GM12872 (cell line): ENCODE measurements around the gene PRIMA1.

Experiments
- CTCF ChIP-seq: IDR thresholded peaks from 3 replicates; pipeline ENCODE4 v1.5.1; 2011; ENCODE audit warnings: low read depth, mild to moderate bottlenecking, low read length, moderate library complexity; ENCODE audit not compliant: insufficient read depth

Gene PRIMA1

GRCh38 chr14:93793555-93794324, 5.5 kb upstream of the PRIMA1 start:
- TF ChIP-seq CTCF: no peak

DNA sequence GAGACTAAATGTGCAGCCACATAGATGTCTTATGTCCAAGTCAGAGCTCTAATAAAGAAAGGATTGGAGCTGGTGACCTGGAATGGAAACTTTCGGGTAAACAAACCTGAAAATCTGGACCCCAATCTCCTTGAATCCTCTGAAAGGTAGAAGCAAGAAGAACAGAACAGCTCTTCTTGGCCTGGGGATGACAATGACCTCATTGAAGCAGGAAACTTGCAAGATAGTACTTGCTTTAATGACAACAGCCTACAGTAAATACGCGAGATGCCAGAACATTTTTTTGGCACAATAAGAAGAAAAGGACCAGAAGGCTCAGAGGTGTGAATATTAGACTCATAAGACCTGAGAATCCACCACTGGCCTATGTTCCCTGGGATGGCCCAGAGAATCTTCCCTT, 4.1 kb upstream of the PRIMA1 start:
- TF ChIP-seq CTCF: no peak

DNA sequence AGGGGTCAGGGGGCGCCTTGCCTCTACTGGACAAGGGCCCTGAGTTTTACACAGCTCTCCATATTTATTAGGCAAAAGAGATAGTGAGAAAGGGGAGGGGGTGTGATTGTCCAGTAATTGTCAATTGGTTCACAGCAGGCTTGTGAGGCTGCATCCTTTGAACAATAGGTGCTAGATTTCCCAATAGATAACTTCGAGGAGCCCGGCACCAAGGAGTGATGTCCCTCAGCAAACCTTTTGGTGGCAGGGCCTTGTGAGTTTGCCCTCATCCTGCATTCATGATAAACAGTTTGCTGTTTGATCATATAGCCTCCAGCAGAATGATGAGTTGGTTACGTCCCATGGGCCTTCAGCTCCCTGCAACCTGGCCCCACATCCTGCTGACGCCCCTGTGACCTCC, 2.7 kb upstream of the PRIMA1 start:
- TF ChIP-seq CTCF: no peak

GRCh38 chr14:93789228-93790130, 1.2 kb upstream of the PRIMA1 start:
- TF ChIP-seq CTCF: no peak

- TF ChIP-seq CTCF: no peak
Measured at GRCh38 chr14:93788543-93789227, 400 bp upstream of the PRIMA1 start.

GRCh38 chr14:93787465-93788292, 606 bp downstream of the PRIMA1 start:
- no peak for TF ChIP-seq CTCF
